SK-N-SH treated with all-trans-retinoic acid at 6 μM for 48 hours (cell line): Measurements from ENCODE around the gene AKR1B1.

Source experiments
- ATAC-seq: fragments of 200-7000 bp; cut with Tn5 transposase; 3 replicates; pipeline ENCODE4 v1.9.1; 2020; ENCODE audit warnings: mild to moderate bottlenecking, moderate library complexity
- ARNTL ChIP-seq: fragments of 450-650 bp; formaldehyde crosslinking; IDR thresholded peaks from 2 replicates; pipeline ENCODE4 v1.5.0; 2020; ENCODE audit warnings: low read depth, mild to moderate bottlenecking, moderate library complexity, borderline replicate concordance
- BACH2 ChIP-seq: fragments of 250-450 bp; sonication (Bioruptor Pico); IDR thresholded peaks from 2 replicates; pipeline ENCODE4 v1.9.0; 2021; ENCODE audit warnings: mild to moderate bottlenecking, borderline replicate concordance
- CSDC2 ChIP-seq: fragments of 250-450 bp; sonication (Bioruptor Pico); IDR thresholded peaks from 2 replicates; pipeline ENCODE4 v1.5.0; 2020; ENCODE audit warnings: mild to moderate bottlenecking, moderate library complexity
- ESRRG ChIP-seq: fragments of 250-450 bp; sonication (Bioruptor Pico); IDR thresholded peaks from 2 replicates; pipeline ENCODE4 v1.6.1; 2021; ENCODE audit warnings: mild to moderate bottlenecking
- GLIS3 ChIP-seq: fragments of 250-450 bp; sonication (Bioruptor Pico); IDR thresholded peaks from 2 replicates; pipeline ENCODE4 v1.5.0; 2020; ENCODE audit warnings: mild to moderate bottlenecking, moderate library complexity
- ISL1 ChIP-seq: fragments of 250-450 bp; sonication (Bioruptor Pico); IDR thresholded peaks from 2 replicates; pipeline ENCODE4 v2.1.2; 2022; ENCODE audit warnings: mild to moderate bottlenecking, moderate library complexity
- OSR1 ChIP-seq: fragments of 250-450 bp; sonication (Bioruptor Pico); IDR thresholded peaks from 2 replicates; pipeline ENCODE4 v1.8.0; 2022; ENCODE audit warnings: moderate library complexity, mild to moderate bottlenecking, inconsistent platforms
- PPARA ChIP-seq: fragments of 250-450 bp; sonication (Bioruptor Pico); IDR thresholded peaks from 2 replicates; pipeline ENCODE4 v1.5.0; 2020; ENCODE audit warnings: mild to moderate bottlenecking, borderline replicate concordance
- RARB ChIP-seq: fragments of 250-450 bp; sonication (Bioruptor Pico); IDR thresholded peaks from 2 replicates; pipeline ENCODE4 v1.8.0; 2021; ENCODE audit warnings: mild to moderate bottlenecking, moderate library complexity
- SNAI2 ChIP-seq: fragments of 250-450 bp; sonication (Bioruptor Pico); IDR thresholded peaks from 2 replicates; pipeline ENCODE4 v1.5.0; 2020; ENCODE audit warnings: mild to moderate bottlenecking, moderate library complexity
- TCF4 ChIP-seq: fragments of 250-450 bp; sonication (Bioruptor Pico); IDR thresholded peaks from 2 replicates; pipeline ENCODE4 v1.8.0; 2021; ENCODE audit warnings: mild to moderate bottlenecking, moderate library complexity, borderline replicate concordance
- TOX ChIP-seq: fragments of 250-450 bp; sonication (Bioruptor Pico); IDR thresholded peaks from 2 replicates; pipeline ENCODE4 v1.8.0; 2021; ENCODE audit warnings: mild to moderate bottlenecking, moderate library complexity, borderline replicate concordance
- ZC3H10 ChIP-seq: fragments of 250-450 bp; sonication (Bioruptor Pico); IDR thresholded peaks from 2 replicates; pipeline ENCODE4 v1.5.1; 2021; ENCODE audit warnings: mild to moderate bottlenecking, moderate library complexity
- ZFP30 ChIP-seq: fragments of 450-650 bp; formaldehyde crosslinking; IDR thresholded peaks from 2 replicates; pipeline ENCODE4 v1.5.0; 2022; ENCODE audit warnings: mild to moderate bottlenecking, moderate library complexity
- ZNF565 ChIP-seq: fragments of 450-650 bp; formaldehyde crosslinking; conservative IDR thresholded peaks from 2 replicates; pipeline ENCODE4 v1.5.0; 2020; ENCODE audit warnings: low read depth, mild to moderate bottlenecking, moderate library complexity
- ZNF70 ChIP-seq: fragments of 450-650 bp; formaldehyde crosslinking; IDR thresholded peaks from 2 replicates; pipeline ENCODE4 v1.5.0; 2020; ENCODE audit warnings: mild to moderate bottlenecking, moderate library complexity
- ZNF8 ChIP-seq: fragments of 450-650 bp; formaldehyde crosslinking; IDR thresholded peaks from 2 replicates; pipeline ENCODE4 v1.5.0; 2020; ENCODE audit warnings: mild to moderate bottlenecking, moderate library complexity
- TF ChIP-seq, protein P1 (sequence below): fragments of 250-450 bp; sonication (Bioruptor Pico); IDR thresholded peaks from 2 replicates; pipeline ENCODE4 v1.8.0; 2020; ENCODE audit warnings: mild to moderate bottlenecking, moderate library complexity, borderline replicate concordance
- TF ChIP-seq, protein P2 (sequence below): fragments of 250-450 bp; sonication (Bioruptor Pico); IDR thresholded peaks from 2 replicates; pipeline ENCODE4 v1.5.0; 2020; ENCODE audit warnings: mild to moderate bottlenecking, moderate library complexity
- TF ChIP-seq, protein P3 (sequence below): fragments of 250-450 bp; sonication (Bioruptor Pico); IDR thresholded peaks from 2 replicates; pipeline ENCODE4 v1.5.1; 2021; ENCODE audit warnings: mild to moderate bottlenecking, moderate library complexity
- TF ChIP-seq, protein P4 (sequence below): fragments of 250-450 bp; sonication (Bioruptor Pico); IDR thresholded peaks from 2 replicates; pipeline ENCODE4 v1.5.1; 2020; ENCODE audit warnings: low read depth, mild to moderate bottlenecking, moderate library complexity
- TF ChIP-seq, protein P5 (sequence below): fragments of 250-450 bp; sonication (Bioruptor Pico); IDR thresholded peaks from 2 replicates; pipeline ENCODE4 v1.8.0; 2021; ENCODE audit warnings: low read depth, mild to moderate bottlenecking, moderate library complexity, borderline replicate concordance

AKR1B1 gene

DNA sequence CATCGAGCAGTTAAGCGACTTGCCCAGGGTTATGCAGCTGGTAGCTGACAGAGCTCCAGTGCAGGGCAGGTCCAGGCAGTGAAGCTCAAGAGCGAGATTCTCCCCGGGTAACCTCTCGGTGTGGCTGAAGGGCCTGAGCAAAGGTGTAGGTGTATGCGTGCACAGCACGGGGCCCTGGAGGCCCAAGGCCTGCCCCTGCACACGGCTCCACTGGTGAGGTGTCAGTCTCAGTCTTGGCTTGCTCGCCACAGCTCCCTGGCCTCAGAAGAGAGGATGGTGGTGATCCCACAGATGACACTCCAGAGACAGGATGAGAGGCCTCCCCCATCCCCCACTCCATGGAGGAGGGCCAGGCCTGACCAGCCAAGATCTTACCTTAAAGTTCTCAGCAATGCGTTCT, 12.0 kb downstream of the AKR1B1 start:
- no peak for ATAC-seq
- TF ChIP-seq, protein P1, sequence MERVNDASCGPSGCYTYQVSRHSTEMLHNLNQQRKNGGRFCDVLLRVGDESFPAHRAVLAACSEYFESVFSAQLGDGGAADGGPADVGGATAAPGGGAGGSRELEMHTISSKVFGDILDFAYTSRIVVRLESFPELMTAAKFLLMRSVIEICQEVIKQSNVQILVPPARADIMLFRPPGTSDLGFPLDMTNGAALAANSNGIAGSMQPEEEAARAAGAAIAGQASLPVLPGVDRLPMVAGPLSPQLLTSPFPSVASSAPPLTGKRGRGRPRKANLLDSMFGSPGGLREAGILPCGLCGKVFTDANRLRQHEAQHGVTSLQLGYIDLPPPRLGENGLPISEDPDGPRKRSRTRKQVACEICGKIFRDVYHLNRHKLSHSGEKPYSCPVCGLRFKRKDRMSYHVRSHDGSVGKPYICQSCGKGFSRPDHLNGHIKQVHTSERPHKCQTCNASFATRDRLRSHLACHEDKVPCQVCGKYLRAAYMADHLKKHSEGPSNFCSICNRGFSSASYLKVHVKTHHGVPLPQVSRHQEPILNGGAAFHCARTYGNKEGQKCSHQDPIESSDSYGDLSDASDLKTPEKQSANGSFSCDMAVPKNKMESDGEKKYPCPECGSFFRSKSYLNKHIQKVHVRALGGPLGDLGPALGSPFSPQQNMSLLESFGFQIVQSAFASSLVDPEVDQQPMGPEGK (CRISPR knock-in tag) = no peak
- TF ChIP-seq SNAI2 (CRISPR knock-in tag) = no peak
- no peak for TF ChIP-seq BACH2 (CRISPR knock-in tag)
- TF ChIP-seq ZNF8 = no peak
- no peak for TF ChIP-seq ZNF70
- TF ChIP-seq TCF4 (CRISPR knock-in tag) = no peak
- TF ChIP-seq, protein P2, sequence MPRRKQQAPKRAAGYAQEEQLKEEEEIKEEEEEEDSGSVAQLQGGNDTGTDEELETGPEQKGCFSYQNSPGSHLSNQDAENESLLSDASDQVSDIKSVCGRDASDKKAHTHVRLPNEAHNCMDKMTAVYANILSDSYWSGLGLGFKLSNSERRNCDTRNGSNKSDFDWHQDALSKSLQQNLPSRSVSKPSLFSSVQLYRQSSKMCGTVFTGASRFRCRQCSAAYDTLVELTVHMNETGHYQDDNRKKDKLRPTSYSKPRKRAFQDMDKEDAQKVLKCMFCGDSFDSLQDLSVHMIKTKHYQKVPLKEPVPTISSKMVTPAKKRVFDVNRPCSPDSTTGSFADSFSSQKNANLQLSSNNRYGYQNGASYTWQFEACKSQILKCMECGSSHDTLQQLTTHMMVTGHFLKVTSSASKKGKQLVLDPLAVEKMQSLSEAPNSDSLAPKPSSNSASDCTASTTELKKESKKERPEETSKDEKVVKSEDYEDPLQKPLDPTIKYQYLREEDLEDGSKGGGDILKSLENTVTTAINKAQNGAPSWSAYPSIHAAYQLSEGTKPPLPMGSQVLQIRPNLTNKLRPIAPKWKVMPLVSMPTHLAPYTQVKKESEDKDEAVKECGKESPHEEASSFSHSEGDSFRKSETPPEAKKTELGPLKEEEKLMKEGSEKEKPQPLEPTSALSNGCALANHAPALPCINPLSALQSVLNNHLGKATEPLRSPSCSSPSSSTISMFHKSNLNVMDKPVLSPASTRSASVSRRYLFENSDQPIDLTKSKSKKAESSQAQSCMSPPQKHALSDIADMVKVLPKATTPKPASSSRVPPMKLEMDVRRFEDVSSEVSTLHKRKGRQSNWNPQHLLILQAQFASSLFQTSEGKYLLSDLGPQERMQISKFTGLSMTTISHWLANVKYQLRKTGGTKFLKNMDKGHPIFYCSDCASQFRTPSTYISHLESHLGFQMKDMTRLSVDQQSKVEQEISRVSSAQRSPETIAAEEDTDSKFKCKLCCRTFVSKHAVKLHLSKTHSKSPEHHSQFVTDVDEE (CRISPR knock-in tag) = no peak
- TF ChIP-seq GLIS3 (CRISPR knock-in tag) = no peak
- no peak for TF ChIP-seq OSR1 (CRISPR knock-in tag)
- TF ChIP-seq, protein P3, sequence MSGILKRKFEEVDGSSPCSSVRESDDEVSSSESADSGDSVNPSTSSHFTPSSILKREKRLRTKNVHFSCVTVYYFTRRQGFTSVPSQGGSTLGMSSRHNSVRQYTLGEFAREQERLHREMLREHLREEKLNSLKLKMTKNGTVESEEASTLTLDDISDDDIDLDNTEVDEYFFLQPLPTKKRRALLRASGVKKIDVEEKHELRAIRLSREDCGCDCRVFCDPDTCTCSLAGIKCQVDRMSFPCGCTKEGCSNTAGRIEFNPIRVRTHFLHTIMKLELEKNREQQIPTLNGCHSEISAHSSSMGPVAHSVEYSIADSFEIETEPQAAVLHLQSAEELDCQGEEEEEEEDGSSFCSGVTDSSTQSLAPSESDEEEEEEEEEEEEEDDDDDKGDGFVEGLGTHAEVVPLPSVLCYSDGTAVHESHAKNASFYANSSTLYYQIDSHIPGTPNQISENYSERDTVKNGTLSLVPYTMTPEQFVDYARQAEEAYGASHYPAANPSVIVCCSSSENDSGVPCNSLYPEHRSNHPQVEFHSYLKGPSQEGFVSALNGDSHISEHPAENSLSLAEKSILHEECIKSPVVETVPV = no peak
- no peak for TF ChIP-seq ISL1 (CRISPR knock-in tag)
- TF ChIP-seq ZC3H10 (CRISPR knock-in tag) = no peak
- no peak for TF ChIP-seq TOX (CRISPR knock-in tag)
- TF ChIP-seq, protein P4, sequence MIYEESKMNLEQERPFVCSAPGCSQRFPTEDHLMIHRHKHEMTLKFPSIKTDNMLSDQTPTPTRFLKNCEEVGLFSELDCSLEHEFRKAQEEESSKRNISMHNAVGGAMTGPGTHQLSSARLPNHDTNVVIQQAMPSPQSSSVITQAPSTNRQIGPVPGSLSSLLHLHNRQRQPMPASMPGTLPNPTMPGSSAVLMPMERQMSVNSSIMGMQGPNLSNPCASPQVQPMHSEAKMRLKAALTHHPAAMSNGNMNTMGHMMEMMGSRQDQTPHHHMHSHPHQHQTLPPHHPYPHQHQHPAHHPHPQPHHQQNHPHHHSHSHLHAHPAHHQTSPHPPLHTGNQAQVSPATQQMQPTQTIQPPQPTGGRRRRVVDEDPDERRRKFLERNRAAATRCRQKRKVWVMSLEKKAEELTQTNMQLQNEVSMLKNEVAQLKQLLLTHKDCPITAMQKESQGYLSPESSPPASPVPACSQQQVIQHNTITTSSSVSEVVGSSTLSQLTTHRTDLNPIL (CRISPR knock-in tag) = no peak
- TF ChIP-seq ZNF565 (CRISPR knock-in tag) = no peak
- TF ChIP-seq, protein P5, sequence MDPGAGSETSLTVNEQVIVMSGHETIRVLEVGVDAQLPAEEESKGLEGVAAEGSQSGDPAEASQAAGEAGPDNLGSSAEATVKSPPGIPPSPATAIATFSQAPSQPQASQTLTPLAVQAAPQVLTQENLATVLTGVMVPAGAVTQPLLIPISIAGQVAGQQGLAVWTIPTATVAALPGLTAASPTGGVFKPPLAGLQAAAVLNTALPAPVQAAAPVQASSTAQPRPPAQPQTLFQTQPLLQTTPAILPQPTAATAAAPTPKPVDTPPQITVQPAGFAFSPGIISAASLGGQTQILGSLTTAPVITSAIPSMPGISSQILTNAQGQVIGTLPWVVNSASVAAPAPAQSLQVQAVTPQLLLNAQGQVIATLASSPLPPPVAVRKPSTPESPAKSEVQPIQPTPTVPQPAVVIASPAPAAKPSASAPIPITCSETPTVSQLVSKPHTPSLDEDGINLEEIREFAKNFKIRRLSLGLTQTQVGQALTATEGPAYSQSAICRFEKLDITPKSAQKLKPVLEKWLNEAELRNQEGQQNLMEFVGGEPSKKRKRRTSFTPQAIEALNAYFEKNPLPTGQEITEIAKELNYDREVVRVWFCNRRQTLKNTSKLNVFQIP (CRISPR knock-in tag) = no peak
- TF ChIP-seq ARNTL = no peak
- no peak for TF ChIP-seq RARB (CRISPR knock-in tag)
- TF ChIP-seq ZFP30 (CRISPR knock-in tag) = no peak
- no peak for TF ChIP-seq ESRRG (CRISPR knock-in tag)
- TF ChIP-seq, all 23 proteins: peak for 0

DNA sequence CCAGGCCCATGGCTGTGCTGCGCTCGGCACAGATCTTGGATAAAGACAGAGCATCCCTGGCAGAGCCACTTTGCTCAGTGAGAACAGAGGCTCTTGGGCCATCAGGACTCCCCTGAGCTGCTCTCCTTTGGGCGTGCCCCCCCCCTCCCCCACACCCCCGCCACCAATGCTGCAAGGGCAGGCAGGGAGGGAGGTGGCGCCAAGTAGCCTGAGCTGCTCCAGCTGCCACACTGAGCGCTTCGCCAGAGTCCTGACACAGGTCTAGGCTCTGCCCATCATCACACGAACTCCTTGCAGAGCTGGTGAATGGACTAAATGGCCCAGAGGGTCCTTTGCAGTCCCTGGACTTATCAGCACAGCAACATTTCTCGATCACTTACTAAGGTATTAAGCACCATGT, 12.5 kb downstream of the AKR1B1 start:
- no peak for ATAC-seq
- TF ChIP-seq CSDC2 (CRISPR knock-in tag) (no peak), BACH2 (CRISPR knock-in tag) (no peak), RARB (CRISPR knock-in tag) (no peak), PPARA (CRISPR knock-in tag) (no peak), ZNF70 (no peak)
- TF ChIP-seq, protein P3 = no peak
- TF ChIP-seq, protein P5 (CRISPR knock-in tag) = no peak
